ENCODE results near the gene CDC42EP5.

Gene CDC42EP5

DNA sequence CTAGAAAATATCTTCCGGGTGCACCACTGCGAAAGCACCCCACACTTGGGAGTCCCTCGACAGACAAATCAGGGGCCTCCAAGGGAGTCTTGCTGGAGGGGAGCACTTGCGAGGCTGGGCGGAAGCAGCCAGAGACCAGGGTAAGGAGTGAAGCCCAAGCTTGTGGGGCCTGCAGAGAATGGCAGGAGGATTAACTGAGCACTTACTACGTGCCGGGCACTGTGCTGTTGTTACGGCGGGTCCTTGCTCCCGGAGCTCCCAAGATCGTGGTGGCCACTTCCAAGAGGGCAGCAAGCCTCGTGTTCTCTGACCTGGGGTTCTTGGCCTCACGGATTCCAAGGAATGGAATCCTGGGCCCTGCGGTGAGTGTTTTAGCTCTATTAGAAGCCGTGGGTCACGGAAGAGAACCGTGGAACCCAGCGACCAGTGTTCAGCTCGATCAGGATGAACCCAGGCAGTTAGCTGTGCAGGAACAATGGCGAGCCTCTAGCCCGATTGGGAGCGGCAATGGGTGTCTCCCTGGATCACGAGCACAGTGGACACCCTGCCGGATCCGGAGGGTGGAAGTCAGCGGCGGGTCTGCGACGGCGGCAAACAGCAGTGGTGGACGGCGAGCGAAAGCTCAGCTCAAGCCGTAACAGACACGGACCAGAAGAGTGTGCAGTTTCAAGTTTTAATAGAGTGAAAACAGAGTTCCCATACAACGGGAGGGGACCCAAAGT, 48.3 kb downstream of the CDC42EP5 start:
- no peak for DNase-seq

DNA sequence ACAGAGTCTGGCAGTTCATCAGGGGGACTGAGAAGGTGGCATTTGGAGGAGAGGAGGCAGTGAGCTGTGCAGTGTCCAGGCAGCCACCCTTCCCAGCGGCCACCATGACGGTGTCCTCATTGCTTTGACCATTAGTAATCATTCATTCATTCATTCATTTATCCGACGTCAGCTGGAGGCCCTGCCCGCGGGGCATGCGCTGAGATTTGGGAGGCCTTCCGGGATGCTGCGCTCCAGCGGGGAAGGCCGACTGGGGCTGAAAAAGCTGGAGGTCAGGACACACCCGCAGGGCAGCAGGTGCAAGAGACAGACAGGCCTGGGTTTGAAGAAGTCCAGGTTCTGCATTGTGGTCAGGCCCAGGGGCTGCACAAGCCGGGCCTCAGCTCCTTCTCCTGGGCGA, 48.9 kb downstream of the CDC42EP5 start:
- DNase-seq = no peak

DNA sequence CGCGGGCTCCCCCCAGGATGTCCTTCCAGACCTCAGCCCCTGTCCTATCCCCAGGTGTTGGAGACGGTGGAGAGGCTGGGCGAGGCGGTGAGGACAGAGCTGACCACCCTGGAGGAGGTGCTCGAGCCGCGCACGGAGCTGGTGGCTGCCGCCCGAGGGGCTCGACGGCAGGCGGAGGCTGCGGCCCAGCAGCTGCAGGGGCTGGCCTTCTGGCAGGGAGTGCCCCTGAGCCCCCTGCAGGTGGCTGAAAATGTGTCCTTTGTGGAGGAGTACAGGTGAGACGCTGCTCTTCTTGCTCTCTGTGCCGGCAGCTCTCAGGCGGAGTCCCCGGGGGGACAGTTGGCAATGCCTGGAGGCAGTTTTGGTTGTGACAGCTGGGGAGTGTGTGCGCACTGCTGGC, 51.0 kb downstream of the CDC42EP5 start:
- no peak for DNase-seq

DNA sequence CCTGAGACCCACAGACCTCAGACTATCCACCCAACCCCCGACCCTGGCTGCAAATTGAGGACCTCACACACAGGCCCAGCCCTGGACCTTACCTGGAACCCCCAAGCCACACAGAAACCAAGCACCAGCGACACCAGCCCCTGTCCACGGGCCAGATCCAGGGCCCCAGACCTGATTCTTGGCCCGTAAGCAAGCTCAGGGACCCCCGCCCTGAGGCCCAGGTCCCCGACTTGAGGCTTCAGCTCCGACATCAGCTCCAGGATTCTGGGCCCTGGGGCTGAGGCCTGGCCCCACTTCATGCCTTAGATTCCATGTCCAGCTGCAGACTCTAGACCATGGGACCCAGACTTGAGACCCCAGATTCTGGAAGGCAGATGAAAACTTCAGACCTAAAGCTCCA, 51.6 kb downstream of the CDC42EP5 start:
- DNase-seq = no peak

DNA sequence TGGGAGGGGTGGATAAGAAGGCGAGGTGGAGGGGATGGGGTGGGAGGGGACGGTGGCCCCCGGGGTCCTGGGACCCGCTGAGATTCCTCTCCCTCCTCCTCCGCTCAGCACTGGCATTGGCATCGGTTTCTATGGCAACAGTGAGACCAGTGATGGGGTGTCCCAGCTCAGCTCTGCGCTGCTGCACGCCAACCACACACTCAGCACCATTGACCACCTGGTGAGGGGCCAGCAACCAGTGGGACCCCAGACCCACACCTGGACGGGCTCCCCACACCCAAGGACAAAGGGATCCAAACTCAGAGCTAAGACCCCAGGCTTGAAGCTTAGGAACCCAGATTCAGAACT, 52.0 kb downstream of the CDC42EP5 start:
- no peak for DNase-seq

DNA sequence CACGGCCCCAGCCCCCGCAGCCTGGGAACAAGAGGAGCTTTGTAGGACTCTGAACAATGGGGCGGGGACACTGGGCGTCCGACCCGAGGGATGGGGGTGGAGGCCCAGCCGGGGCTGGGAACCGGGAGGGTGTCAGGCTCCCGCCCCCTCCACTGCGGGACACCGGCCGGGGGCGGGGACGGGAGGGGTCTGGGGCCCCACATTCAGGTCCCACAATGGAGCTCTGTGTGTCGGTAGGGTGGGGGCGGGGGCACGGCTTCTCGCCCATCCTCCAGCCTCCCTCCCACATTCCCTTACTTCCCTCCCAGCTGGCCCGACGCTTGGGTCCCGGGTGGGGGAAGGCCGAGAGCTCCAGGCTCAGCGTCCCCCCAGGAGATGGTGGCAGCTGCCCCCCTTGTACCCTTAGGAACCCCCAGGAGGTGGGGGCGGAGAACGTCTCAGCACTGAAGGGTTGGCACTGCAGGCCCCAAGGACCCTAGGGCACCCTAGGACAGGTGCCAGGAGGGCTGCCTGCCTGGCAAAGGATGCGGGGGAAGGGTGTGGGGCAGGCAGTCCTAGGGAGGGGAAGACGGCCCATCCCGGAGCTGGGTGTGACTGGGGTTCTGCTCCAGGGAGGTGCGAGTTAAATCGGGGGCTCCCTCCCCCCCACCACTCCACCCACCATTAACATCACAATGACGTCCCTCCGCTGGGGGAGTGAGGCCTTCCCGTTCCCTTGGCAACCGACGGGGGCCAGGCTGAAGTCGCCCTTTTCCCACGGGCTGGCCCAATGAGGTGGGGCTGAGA, 52.5 kb downstream of the CDC42EP5 start:
- DNase-seq = no peak

GRCh38 chr19:54420068-54420382, 53.1 kb downstream of the CDC42EP5 start:
- no peak for DNase-seq

DNA sequence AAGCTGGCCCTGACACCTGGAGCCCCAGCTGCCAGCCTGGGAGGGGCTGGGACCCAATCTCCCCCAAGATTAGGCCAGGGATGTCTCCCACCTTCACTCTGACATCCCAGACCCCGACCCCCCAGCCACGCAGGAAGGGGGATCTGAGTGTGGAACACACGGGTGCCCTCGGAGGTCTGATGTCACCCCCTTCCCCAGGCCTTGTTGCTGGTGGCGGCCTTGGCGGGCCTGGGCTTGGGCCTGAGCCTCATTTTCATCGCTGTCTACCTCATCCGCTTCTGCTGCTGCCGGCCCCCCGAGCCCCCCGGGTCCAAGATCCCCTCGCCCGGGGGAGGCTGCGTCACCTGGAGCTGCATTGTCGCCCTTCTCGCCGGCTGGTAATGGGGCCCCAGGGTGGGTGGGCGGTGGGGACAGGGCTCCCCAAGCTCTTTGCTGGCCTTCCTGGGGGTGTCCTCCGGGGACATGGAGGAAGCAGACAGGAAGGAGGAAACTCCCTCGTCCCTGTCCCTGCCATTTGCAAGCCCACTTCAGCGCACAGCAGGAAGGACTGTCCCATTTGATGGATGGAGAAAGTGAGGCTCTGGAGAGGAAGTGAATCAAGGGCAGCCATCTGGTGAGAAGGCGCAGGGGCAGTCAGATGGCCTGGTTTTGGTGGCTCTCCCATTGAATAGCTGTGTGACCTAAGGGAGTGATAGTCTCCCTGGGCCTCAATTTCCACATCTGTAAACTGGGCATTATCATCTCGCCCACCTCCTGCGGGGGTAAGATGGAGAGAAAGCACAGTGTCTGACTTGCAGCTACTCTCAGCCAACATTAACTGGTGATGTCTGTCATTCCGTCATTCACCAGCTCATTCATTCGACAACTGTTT, 53.9 kb downstream of the CDC42EP5 start:
- no peak for DNase-seq

DNA sequence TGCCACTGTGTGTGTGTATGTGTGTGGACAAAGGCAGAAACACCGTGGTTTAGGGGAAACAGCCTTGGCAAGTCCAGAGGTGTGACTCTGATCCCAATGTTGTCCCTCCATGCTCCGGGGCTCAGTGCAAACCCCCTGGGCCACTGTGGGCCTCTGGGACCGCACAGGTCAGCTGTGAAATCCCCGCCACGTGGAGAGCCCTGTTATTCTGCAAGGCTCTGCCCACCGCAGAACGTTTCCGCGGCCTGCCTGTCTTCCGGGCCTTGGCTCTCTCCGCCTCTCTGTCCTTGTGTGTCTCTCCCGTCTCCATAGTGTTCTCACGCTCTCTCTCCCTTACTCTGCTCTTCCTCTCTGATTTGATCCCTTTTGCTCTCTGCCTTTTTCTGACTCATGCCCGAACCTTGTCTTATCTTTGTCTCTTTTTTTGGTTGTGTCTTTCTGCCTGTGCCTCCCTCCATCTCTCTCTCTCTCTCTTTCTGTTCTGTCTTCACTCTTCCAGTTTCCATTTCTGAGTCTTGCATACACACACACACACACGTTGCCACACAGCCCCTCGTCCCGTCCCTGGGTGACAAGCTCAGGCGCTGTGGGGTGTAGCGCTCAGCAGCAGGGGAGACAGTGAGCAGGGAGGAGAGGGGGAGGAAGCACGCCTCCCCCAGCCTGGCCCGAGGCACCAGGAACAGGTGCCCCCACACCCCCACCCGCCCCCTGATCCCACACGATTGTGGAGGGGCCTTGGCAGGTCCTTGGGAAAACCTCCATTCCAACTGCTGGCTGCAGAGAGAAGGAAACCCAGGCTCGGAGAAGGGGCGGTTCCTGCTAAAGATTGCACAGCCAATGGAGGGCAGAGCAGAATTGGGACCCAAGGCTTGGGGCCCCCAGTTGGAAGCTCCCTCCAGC, 54.8 kb downstream of the CDC42EP5 start:
- no peak for DNase-seq

GRCh38 chr19:54416695-54417491, 56.2 kb downstream of the CDC42EP5 start:
- DNase-seq = no peak

DNA sequence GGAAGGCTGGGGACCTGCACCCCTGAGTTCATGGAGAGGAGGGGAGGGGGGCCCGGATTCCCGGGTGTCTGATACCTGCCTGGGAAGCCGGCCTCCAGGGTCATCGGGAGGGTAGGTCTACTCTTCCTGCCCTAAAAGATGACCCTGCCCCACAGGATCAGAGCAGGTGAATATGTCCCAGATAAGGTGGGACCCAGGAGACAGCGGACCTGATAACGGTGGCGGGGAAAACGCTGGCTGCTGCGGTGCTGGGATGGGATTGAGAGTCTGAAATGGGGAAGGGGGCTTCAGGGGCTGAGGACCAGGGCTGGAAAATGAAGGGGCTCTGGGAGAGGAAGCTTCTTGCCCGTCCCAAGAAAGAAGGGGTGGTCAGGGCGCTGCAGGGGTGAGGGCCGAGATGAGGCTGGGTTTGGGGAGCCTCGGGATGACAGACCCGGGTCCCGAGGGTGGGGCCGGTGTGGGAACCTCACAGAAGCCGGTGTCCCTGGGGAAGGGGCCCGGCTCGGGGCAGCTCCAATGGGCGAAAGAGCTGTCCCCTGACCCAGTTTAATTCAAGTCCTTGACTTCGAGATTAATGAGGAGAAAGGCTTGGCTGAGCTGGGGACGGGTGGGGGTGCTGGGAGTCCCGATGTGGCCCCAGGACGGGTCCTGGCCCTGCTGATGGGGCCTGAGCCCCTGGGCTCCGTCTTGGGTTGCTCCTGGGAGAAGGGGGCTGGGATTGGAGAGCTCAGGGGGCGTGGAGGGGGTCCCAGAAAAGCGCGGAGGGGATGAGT, 57.0 kb downstream of the CDC42EP5 start:
- no peak for DNase-seq

DNA sequence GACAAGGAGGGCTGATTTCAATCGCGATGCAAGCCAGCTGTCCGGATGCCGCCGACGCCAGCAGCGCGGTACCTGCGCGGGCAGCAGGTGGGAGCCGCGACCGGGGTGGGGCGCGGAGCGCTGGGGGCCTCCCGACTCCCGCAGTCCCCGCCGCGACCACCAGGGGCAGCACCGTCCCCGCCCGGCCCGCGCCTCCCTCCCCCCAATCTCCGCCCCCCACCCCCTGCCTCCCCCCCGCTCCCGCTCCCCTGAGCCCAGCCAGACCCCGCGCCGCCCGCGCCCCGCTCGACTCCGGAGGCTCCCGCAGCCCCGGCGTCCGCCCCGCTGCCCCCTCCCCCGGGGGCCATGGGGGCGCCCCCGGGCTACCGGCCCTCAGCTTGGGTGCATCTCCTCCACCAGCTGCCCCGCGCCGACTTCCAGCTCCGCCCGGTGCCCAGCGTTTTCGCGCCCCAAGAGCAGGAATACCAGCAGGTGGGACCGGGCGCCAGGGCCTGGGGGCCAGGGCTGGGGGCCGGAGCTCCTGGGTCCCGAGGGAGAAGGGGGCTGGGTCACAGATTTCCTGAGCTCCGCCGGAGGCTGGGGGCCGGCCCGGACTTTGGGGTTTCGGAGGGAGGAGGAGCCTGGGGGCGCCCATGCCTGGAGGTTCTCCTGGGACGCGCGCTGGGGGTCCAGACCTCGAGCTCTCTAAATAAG, 57.7 kb downstream of the CDC42EP5 start, which contains the start of gene TTYH1:
Gene TTYH1, plus strand, starts transcription at position 257 of the 693 bp plus-strand sequence. Its CDS starts 89 bp downstream, at position 346.
- no peak for DNase-seq
